H1 (cell line): Measurements from ENCODE around the gene SH3BP2. TPM values are rescaled to one million over a fixed set of nuclear protein-coding genes. Genes with fewer than 3 reads are reported as not detected.

Source experiments
- CTCF ChIA-PET: fragments of 300-600 bp; sonication (Branson Sonifier 250); formaldehyde crosslinking; loops from one replicate; lab custom pipeline; 2021; ENCODE audit not compliant: partially characterized antibody; lab: Charles Lee
- POLR2A ChIA-PET: fragments of 300-600 bp; sonication (Branson Sonifier 250); formaldehyde crosslinking; loops from one replicate; lab custom pipeline; 2021; ENCODE audit warnings: inconsistent platforms; ENCODE audit not compliant: partially characterized antibody; lab: Charles Lee
- DNase-seq, 2 experiments: peaks; one replicate each; pipeline versions ENCODE4 v3.0.0 to v3.0.0-alpha.2; 2010 to 2022; ENCODE audit warnings: low spot score in 2 of 2, low read depth in 1 of 2, mixed read lengths in 1 of 2
- FAIRE-seq: peaks from 2 replicates; lab custom pipeline; 2011; peaks lifted over from hg19 to GRCh38; lab: Jason Lieb, UNC
- H2AFZ ChIP-seq: 2 replicates; pipeline ENCODE4 v1.8.1; 2012; ENCODE audit warnings: low read length, inconsistent platforms
- H2AK5ac ChIP-seq: 2 replicates; pipeline ENCODE4 v1.6.1; 2013; ENCODE audit warnings: low read depth, low read length
- H2BK120ac ChIP-seq: replicated peaks from 2 replicates; pipeline ENCODE3; 2013; ENCODE audit warnings: low read depth, low read length, inconsistent platforms
- H2BK12ac ChIP-seq: 2 replicates; pipeline ENCODE4 v1.6.1; 2013; ENCODE audit warnings: low read depth, low read length
- H2BK15ac ChIP-seq: 2 replicates; pipeline ENCODE4 v1.6.1; 2013; ENCODE audit warnings: low read length
- H2BK20ac ChIP-seq: 2 replicates; pipeline ENCODE4 v1.6.1; 2013; ENCODE audit warnings: low read length
- H2BK5ac ChIP-seq: 2 replicates; pipeline ENCODE4 v1.6.1; 2013; ENCODE audit warnings: low read depth, low read length
- H3K14ac ChIP-seq: 2 replicates; pipeline ENCODE4 v1.6.1; 2013; ENCODE audit warnings: inconsistent platforms; ENCODE audit not compliant: insufficient read length
- H3K18ac ChIP-seq: 2 replicates; pipeline ENCODE4 v1.6.1; 2013; ENCODE audit warnings: low read length; ENCODE audit errors: extremely low read depth
- H3K23ac ChIP-seq: 2 replicates; pipeline ENCODE4 v1.6.1; 2013; ENCODE audit warnings: inconsistent platforms; ENCODE audit not compliant: insufficient read length
- H3K23me2 ChIP-seq: 2 replicates; pipeline ENCODE4 v1.6.1; 2013; ENCODE audit warnings: low read depth, low read length
- H3K27ac ChIP-seq: 2 replicates; pipeline ENCODE4 v1.6.1; 2011; ENCODE audit warnings: low read depth, low read length, inconsistent platforms
- H3K27me3 ChIP-seq, 4 experiments: replicated peaks in 1 of 4; 1 replicate in 1 of 4; 2 replicates in 3 of 4; pipeline versions ENCODE4 v1.6.1 to v1.8.1; 2011 to 2013; ENCODE audit warnings: low read length in 3 of 4, mild to moderate bottlenecking in 3 of 4, inconsistent platforms in 2 of 4, mixed read lengths in 2 of 4, moderate library complexity in 1 of 4; ENCODE audit not compliant: control insufficient read depth in 3 of 4, insufficient read depth in 3 of 4; ENCODE audit errors: extremely low read depth in 1 of 4
- H3K36me3 ChIP-seq, 4 experiments: 2 replicates each; pipeline versions ENCODE4 v1.6.1 to v1.8.1; 2011 to 2013; ENCODE audit warnings: mild to moderate bottlenecking in 4 of 4, low read length in 3 of 4, moderate library complexity in 2 of 4, control low read depth in 1 of 4, inconsistent platforms in 1 of 4; ENCODE audit not compliant: insufficient read depth in 4 of 4, control insufficient read depth in 2 of 4
- H3K4ac ChIP-seq: replicated peaks from 2 replicates; pipeline ENCODE3; 2013; ENCODE audit warnings: low read length, low read depth, mixed read lengths, inconsistent platforms; ENCODE audit not compliant: insufficient read length
- H3K4me1 ChIP-seq, 4 experiments: replicated peaks in 1 of 4; 1 replicate in 1 of 4; 2 replicates in 3 of 4; pipeline versions ENCODE4 v1.6.1 to v1.8.1; 2011 to 2013; ENCODE audit warnings: low read length in 3 of 4, inconsistent platforms in 2 of 4, mixed read lengths in 1 of 4; ENCODE audit not compliant: insufficient read depth in 4 of 4, control insufficient read depth in 3 of 4
- H3K4me2 ChIP-seq, 2 experiments: 2 replicates each; pipeline versions ENCODE4 v1.6.1 to v1.8.1; 2011 to 2013; ENCODE audit warnings: low read depth in 2 of 2, low read length in 2 of 2, control low read depth in 1 of 2, inconsistent platforms in 1 of 2, mild to moderate bottlenecking in 1 of 2; ENCODE audit not compliant: insufficient read depth in 1 of 2
- H3K4me3 ChIP-seq, 4 experiments: fragments of 200-600, 300-600 bp in 1 of 4; sonication (generic), shearing (Covaris generic), sonication (Bioruptor Twin) in 1 of 4; 2 replicates each; pipeline versions ENCODE4 v1.5.1 to v1.8.1; 2011 to 2016; ENCODE audit warnings: low read length in 4 of 4, low read depth in 3 of 4, control low read depth in 2 of 4, inconsistent platforms in 2 of 4, mild to moderate bottlenecking in 2 of 4, mixed read lengths in 1 of 4, moderate library complexity in 1 of 4; ENCODE audit not compliant: insufficient read depth in 2 of 4; ENCODE audit errors: extremely low read depth in 1 of 4
- H3K56ac ChIP-seq: replicated peaks from 2 replicates; pipeline ENCODE3; 2013; ENCODE audit warnings: low read depth, mild to moderate bottlenecking, mixed read lengths, low read length, inconsistent platforms; ENCODE audit not compliant: insufficient read length
- H3K79me1 ChIP-seq: 2 replicates; pipeline ENCODE4 v1.6.1; 2013; ENCODE audit warnings: low read depth, low read length, control low read depth
- H3K79me2 ChIP-seq, 2 experiments: 2 replicates each; pipeline versions ENCODE4 v1.6.1 to v1.8.1; 2012 to 2013; ENCODE audit warnings: low read length in 2 of 2, mild to moderate bottlenecking in 2 of 2, inconsistent platforms in 1 of 2; ENCODE audit not compliant: insufficient read depth in 2 of 2, control insufficient read depth in 1 of 2
- H3K9ac ChIP-seq, 4 experiments: replicated peaks in 1 of 4; 1 replicate in 1 of 4; 2 replicates in 3 of 4; pipeline versions ENCODE4 v1.6.1 to v1.8.1; 2011 to 2013; ENCODE audit warnings: low read depth in 3 of 4, low read length in 3 of 4, control low read depth in 2 of 4, mild to moderate bottlenecking in 2 of 4, moderate library complexity in 2 of 4, inconsistent platforms in 1 of 4; ENCODE audit errors: extremely low read depth in 1 of 4
- H3K9me3 ChIP-seq, 2 experiments: 2 replicates each; pipeline versions ENCODE4 v1.6.1 to v1.8.1; 2012 to 2013; ENCODE audit warnings: mild to moderate bottlenecking in 2 of 2, moderate library complexity in 2 of 2, control low read depth in 1 of 2, inconsistent platforms in 1 of 2, low read depth in 1 of 2, low read length in 1 of 2, mixed read lengths in 1 of 2; ENCODE audit not compliant: insufficient read depth in 2 of 2
- H4K20me1 ChIP-seq, 2 experiments: replicated peaks in 1 of 2; 2 replicates each; pipeline versions ENCODE3 to v1.8.1; 2011 to 2013; ENCODE audit warnings: inconsistent platforms in 2 of 2, low read length in 2 of 2, mild to moderate bottlenecking in 1 of 2; ENCODE audit not compliant: insufficient read depth in 2 of 2, control insufficient read depth in 1 of 2
- H4K5ac ChIP-seq: 2 replicates; pipeline ENCODE4 v1.6.1; 2013; ENCODE audit warnings: low read length, low read depth, mixed read lengths, inconsistent platforms; ENCODE audit not compliant: insufficient read length
- H4K8ac ChIP-seq: 2 replicates; pipeline ENCODE4 v1.8.0; 2013; ENCODE audit warnings: mild to moderate bottlenecking, moderate library complexity, low read length, inconsistent platforms; ENCODE audit not compliant: insufficient read depth; ENCODE audit errors: extremely low read depth
- H4K91ac ChIP-seq: replicated peaks from 2 replicates; pipeline ENCODE3; 2013; ENCODE audit warnings: low read length, mixed read lengths, inconsistent platforms; ENCODE audit not compliant: insufficient read length
- CBX5 ChIP-seq: fragments of 300-800, 300-1000 bp; sonication (generic); IDR thresholded peaks from 2 replicates; pipeline ENCODE4 v1.7.1; 2016; ENCODE audit warnings: antibody characterized with exemption, low read length, low read depth
- CBX8 ChIP-seq: fragments of 300-800, 300-1000 bp; sonication (generic); IDR thresholded peaks from 2 replicates; pipeline ENCODE4 v1.7.1; 2016; ENCODE audit warnings: low read depth, low read length, borderline replicate concordance
- CTBP2 ChIP-seq: IDR thresholded peaks from 2 replicates; pipeline ENCODE4 v1.7.0; 2011; ENCODE audit warnings: borderline replicate concordance, mild to moderate bottlenecking, moderate library complexity, mixed read lengths, low read length; ENCODE audit not compliant: insufficient read depth, insufficient read length
- GTF2F1 ChIP-seq: IDR thresholded peaks from 2 replicates; pipeline ENCODE4 v1.6.1; 2012; ENCODE audit warnings: low read depth, low read length, improper control_type of control experiment, borderline replicate concordance
- JUND ChIP-seq: IDR thresholded peaks from 2 replicates; pipeline ENCODE4 v1.6.1; 2011; ENCODE audit warnings: mild to moderate bottlenecking, improper control_type of control experiment, low read length
- KDM1A ChIP-seq: fragments of 200-600, 300-600 bp; sonication (generic); IDR thresholded peaks from 2 replicates; pipeline ENCODE4 v1.7.1; 2016; ENCODE audit warnings: mild to moderate bottlenecking, low read length, borderline replicate concordance
- RBBP5 ChIP-seq: IDR thresholded peaks from 2 replicates; pipeline ENCODE4 v1.7.1; 2012; ENCODE audit warnings: low read depth, mild to moderate bottlenecking, inconsistent platforms, low read length, moderate library complexity, borderline replicate concordance
- SIX5 ChIP-seq: IDR thresholded peaks from 2 replicates; pipeline ENCODE4 v1.6.1; 2011; ENCODE audit warnings: mild to moderate bottlenecking, low read depth, low read length
- YY1 ChIP-seq: IDR thresholded peaks from 2 replicates; pipeline ENCODE4 v1.6.1; 2011; ENCODE audit warnings: low read depth, mild to moderate bottlenecking, low read length
- WGBS, 2 experiments: shearing (Covaris generic) in 1 of 2; methylation state at CpG; one replicate each; pipeline versions ENCODE4 v1.1.6 to v1.1.7; 2013 to 2015; ENCODE audit warnings: low lambda C conversion rate in 2 of 2, mixed read lengths in 2 of 2, inconsistent platforms in 1 of 2, low coverage in 1 of 2, missing lambda C conversion rate in 1 of 2; ENCODE audit not compliant: insufficient replicate concordance in 2 of 2, insufficient coverage in 1 of 2, insufficient read length in 1 of 2; ENCODE audit errors: extremely low coverage in 1 of 2, missing lambda C conversion rate in 1 of 2; 5-methylcytosine and 5-hydroxymethylcytosine counted together
- polyA plus RNA-seq, 7 experiments: library from polyadenylated mRNA; depleted of rRNA in 3 of 7; stranded (reverse) in 5 of 7; unstranded in 2 of 7; fragments of >200 nt in 5 of 7; fragments of 200-250 nt in 2 of 7; gene quantifications; 1 replicate in 5 of 7; 2 replicates in 1 of 7; 4 replicates in 1 of 7; pipeline versions ENCODE4 v1.2.1 to v1.2.3, GENCODE V29; 2011 to 2013; ENCODE audit warnings: missing spikeins in 2 of 7, mixed read lengths in 2 of 7
- total RNA-seq: library from RNA; stranded (reverse); fragmentation: NEBNext Ultra II Directional; extraction: Animal tissue kit (Norgen Biotek cat#: 25700); gene quantifications from 2 replicates; pipeline ENCODE4 v1.2.1, GENCODE V29; 2021
- TF ChIP-seq, protein P1 (sequence below), 3 experiments: IDR thresholded peaks; 1 replicate in 2 of 3; 2 replicates in 1 of 3; pipeline versions ENCODE4 v1.5.1 to v1.6.1; 2011; ENCODE audit warnings: low read length in 3 of 3, mild to moderate bottlenecking in 3 of 3, inconsistent platforms in 2 of 3, low read depth in 1 of 3, moderate library complexity in 1 of 3; ENCODE audit not compliant: insufficient read depth in 1 of 3; ENCODE audit errors: control extremely low read depth in 1 of 3

SH3BP2 gene
- total and polyA plus RNA-seq, 2 of the 8 experiments (the other 6 are each of a cell fraction or from before 2014, with no cell fraction given): 27.4 to 31.4 TPM

DNA sequence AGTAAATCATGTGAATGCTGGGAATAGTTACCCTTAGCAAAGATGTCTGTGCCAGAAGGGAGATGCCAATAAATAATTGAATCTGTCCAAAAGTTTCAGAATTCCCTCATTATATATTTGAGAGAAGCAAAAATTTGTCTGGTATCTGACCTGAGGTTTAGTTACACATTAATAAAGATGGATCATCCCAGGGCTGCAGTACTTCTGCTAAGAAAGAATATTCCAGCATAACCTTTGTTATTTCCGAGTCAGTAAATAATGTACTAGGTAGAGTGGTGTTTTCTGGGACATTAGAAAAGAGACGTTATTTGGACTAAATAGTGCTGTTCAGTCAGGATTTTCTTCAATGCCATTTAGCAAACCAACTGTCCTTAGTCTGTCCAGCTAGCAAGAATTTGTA, 77.2 kb downstream of the SH3BP2 start:
- Histone ChIP-seq H2BK12ac (no peak overlapping the region), H3K4me3 (no peak overlapping the region), H2BK120ac (no peak overlapping the region), H3K23me2 (no peaks in the 10 kb centered on the region), H3K27ac (no peak overlapping the region), H3K36me3 (no peaks in the 10 kb centered on the region), H2AFZ (no peak overlapping the region), H3K4me1 (peaks cover 3 to 18% (median 11%) of the 10 kb centered on the region in 4 experiments; a peak in 5 of 7 replicates), H4K8ac (no peak overlapping the region), H3K18ac (no peak overlapping the region), H3K56ac (no peak overlapping the region), H4K91ac (no peak overlapping the region), H4K5ac (no peak overlapping the region), H2BK15ac (no peak overlapping the region), H3K27me3 (no peaks in the 10 kb centered on the region), H2BK5ac (no peak overlapping the region), H3K4ac (no peak overlapping the region), H4K20me1 (peaks cover 3 to 9% of the 10 kb centered on the region in 2 experiments), H3K79me1 (peaks cover 8% of the 10 kb centered on the region; the same call in 1 of the 2 replicates), H3K79me2 (peaks cover 9 to 87% of the 10 kb centered on the region in 2 experiments), H3K23ac (no peak overlapping the region), H3K4me2 (no peak overlapping the region), H2BK20ac (no peak overlapping the region), H3K9me3 (no peaks in the 10 kb centered on the region), H3K9ac (no peak overlapping the region), H2AK5ac (no peak overlapping the region), H3K14ac (no peak overlapping the region)
- DNase-seq (no peak), FAIRE-seq (no peak)
- ChIA-PET POLR2A (no interaction called here), CTCF (no interaction called here)
- no peak for TF ChIP-seq CBX8
- no peak for TF ChIP-seq CBX5
- TF ChIP-seq KDM1A: no peak
- no peak for TF ChIP-seq JUND
- no peak for TF ChIP-seq YY1
- TF ChIP-seq, protein P1, sequence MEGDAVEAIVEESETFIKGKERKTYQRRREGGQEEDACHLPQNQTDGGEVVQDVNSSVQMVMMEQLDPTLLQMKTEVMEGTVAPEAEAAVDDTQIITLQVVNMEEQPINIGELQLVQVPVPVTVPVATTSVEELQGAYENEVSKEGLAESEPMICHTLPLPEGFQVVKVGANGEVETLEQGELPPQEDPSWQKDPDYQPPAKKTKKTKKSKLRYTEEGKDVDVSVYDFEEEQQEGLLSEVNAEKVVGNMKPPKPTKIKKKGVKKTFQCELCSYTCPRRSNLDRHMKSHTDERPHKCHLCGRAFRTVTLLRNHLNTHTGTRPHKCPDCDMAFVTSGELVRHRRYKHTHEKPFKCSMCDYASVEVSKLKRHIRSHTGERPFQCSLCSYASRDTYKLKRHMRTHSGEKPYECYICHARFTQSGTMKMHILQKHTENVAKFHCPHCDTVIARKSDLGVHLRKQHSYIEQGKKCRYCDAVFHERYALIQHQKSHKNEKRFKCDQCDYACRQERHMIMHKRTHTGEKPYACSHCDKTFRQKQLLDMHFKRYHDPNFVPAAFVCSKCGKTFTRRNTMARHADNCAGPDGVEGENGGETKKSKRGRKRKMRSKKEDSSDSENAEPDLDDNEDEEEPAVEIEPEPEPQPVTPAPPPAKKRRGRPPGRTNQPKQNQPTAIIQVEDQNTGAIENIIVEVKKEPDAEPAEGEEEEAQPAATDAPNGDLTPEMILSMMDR (IDR thresholded peaks at IDR 0.05; ENCODE audit: control extremely low read depth in 1 of 3, insufficient read depth in 1 of 3, low read depth in 1 of 3, low read length in 3 of 3): no peak
- TF ChIP-seq RBBP5: no peak
- TF ChIP-seq SIX5: no peak
- no peak for TF ChIP-seq CTBP2
- TF ChIP-seq GTF2F1: no peak
- WGBS, 2 experiments: 88% methylated on average over 2 of the region's 2 CpGs; no CpG with 5 or more reads in 1 of the 2 experiments
